VCaP (cell line): Measurements from ENCODE around the gene SLC25A1.

ENCODE experiments used
- H3K27ac ChIP-seq: fragments of 450-650 bp; 2 replicates; pipeline ENCODE4 v1.5.1; 2017
- TF ChIP-seq, protein P1 (sequence below): fragments of 450-650 bp; conservative IDR thresholded peaks from 2 replicates; pipeline ENCODE4 v1.5.1; 2017; ENCODE audit warnings: mild to moderate bottlenecking, moderate library complexity

SLC25A1 gene

GRCh38 chr22:19197997-19198865, 19.7 kb upstream of the SLC25A1 start:
- H3K27ac ChIP-seq = no peak overlapping the region
- TF ChIP-seq, protein P1, sequence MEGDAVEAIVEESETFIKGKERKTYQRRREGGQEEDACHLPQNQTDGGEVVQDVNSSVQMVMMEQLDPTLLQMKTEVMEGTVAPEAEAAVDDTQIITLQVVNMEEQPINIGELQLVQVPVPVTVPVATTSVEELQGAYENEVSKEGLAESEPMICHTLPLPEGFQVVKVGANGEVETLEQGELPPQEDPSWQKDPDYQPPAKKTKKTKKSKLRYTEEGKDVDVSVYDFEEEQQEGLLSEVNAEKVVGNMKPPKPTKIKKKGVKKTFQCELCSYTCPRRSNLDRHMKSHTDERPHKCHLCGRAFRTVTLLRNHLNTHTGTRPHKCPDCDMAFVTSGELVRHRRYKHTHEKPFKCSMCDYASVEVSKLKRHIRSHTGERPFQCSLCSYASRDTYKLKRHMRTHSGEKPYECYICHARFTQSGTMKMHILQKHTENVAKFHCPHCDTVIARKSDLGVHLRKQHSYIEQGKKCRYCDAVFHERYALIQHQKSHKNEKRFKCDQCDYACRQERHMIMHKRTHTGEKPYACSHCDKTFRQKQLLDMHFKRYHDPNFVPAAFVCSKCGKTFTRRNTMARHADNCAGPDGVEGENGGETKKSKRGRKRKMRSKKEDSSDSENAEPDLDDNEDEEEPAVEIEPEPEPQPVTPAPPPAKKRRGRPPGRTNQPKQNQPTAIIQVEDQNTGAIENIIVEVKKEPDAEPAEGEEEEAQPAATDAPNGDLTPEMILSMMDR = no peak

GRCh38 chr22:19196841-19197612, 18.5 kb upstream of the SLC25A1 start:
- H3K27ac ChIP-seq = no peak overlapping the region
- TF ChIP-seq, protein P1 = no peak

GRCh38 chr22:19195796-19196731, 17.5 kb upstream of the SLC25A1 start:
- TF ChIP-seq, protein P1 = no peak

DNA sequence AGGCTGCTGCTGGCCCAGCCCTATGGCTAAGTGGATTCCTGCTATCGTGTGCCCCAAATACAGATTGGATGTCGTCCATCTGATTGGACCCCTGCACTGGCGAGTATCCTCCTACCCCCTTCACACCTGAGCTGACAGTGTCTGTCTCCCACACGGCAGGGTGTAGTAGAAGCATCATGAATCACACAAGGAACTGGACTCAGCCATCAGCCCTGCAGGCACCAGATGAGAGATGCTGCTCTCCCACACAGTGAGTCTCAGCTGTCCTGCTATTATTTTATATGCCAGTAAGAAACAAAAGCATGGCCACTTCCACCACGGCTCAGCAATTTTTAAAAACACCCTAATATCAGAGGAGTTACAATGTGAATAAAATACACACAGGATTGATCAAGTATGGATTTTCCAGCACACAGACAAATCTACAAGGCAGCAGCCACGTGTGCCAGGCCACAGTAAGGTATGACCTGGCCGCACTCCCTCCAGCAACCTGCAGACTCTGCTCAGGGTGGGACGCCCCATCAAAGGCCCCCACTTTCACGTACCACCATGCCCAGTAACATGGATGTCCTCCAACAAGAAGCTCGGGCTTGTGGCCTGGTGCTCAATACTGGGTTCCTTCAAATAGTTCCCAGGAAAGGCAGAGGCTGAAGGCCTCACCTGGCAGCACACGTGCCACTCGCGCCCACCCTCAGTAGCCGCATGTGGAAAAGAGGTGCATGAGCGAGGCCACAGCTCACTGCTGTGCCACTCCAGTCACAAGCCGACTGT, 16.4 kb upstream of the SLC25A1 start:
- H3K27ac ChIP-seq = no peak overlapping the region
- TF ChIP-seq, protein P1 = no peak

More at GRCh38 chr22:19195796-19196731, 17.5 kb upstream of the SLC25A1 start:
- H3K27ac ChIP-seq = no peak overlapping the region

- H3K27ac ChIP-seq = no peak overlapping the region
- TF ChIP-seq, protein P1 = no peak
Observed at GRCh38 chr22:19193879-19194278, 15.3 kb upstream of the SLC25A1 start.

DNA sequence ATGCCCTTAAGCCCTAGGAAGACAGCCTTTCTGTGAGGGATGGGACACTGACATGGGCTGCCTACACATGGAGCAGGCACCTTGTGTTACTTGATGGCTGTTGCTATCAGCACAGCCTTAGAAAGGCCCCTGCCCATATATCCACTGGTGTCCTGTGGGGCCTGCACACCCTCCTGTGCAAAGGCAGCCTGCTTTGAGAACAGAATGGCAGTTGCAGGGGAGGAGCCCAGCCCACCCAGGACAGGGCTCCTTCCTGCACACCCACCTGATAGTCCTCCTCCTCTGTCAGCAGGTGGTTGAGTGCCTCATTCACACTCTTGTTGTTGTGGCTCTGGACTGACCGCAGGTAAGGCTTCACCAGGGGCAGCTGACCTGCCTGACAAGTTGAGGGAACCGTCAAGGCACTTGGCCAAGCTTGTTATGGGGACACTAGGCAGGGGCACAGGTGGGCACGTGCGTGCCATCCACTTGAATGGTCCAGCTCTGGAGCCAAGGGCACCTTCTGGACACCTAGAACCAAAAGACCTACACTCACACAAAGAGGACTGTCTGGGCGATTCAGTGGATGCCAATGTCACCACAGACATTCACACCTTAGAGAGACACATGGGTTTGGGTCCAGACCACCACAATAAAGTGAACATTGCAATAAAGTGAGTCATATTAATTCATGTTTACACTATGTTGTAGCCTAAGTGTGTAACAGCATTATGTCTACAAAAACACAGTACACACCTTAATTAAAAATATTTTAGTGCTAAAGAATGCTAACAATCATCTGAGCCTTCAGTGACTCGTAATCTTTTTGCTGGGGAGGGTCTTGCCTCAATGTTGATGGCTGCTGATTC, 9.4 kb upstream of the SLC25A1 start:
- no peak overlapping the region for H3K27ac ChIP-seq
- TF ChIP-seq, protein P1 = no peak
